ENCODE results near the gene ZMYND8.
"Not testable (repeated sequence)": the region's sequence is repeated elsewhere in the genome, so short reads cannot be mapped to it uniquely, and the experiment has no call there.

ZMYND8 gene

GRCh38 chr20:47370214-47370613, 13.7 kb upstream of the ZMYND8 start:
- no peak overlapping the region for H3K9ac ChIP-seq (ENCODE audit: low read length)
- no peaks in the 10 kb centered on the region for H3K27me3 ChIP-seq (ENCODE audit: control insufficient read depth, insufficient read depth, low read length)
- peaks cover 8% of the 10 kb centered on the region; the same call in 1 of the 2 replicates for H3K36me3 ChIP-seq (ENCODE audit: control insufficient read depth, insufficient read depth, low read length)
- 0 out of 2 replicates have a peak overlapping the region, but pooled peaks have one; percentile 18 for H3K27ac ChIP-seq (ENCODE audit: low read depth, low read length)
- no peak overlapping the region for H3K4me3 ChIP-seq (ENCODE audit: low read depth, low read length)
- H3K4me1 ChIP-seq (ENCODE audit: control insufficient read depth, insufficient read depth, low read length): peaks cover 37% of the 10 kb centered on the region
- H3K9me3 ChIP-seq (ENCODE audit: control insufficient read depth, insufficient read depth, low read depth, low read length): no peaks in the 10 kb centered on the region

GRCh38 chr20:47368301-47368700, 11.8 kb upstream of the ZMYND8 start:
- Histone ChIP-seq H3K9me3 (ENCODE audit: control insufficient read depth, insufficient read depth, low read depth, low read length) (no peaks in the 10 kb centered on the region), H3K4me3 (ENCODE audit: low read depth, low read length) (peak overlapping the region; percentile 72), H3K27ac (ENCODE audit: low read depth, low read length) (peak overlapping the region; percentile 90), H3K4me1 (ENCODE audit: control insufficient read depth, insufficient read depth, low read length) (peaks cover 40% of the 10 kb centered on the region), H3K9ac (ENCODE audit: low read length) (peak overlapping the region; percentile 17), H3K36me3 (ENCODE audit: control insufficient read depth, insufficient read depth, low read length) (peaks cover 11% of the 10 kb centered on the region; the same call in 1 of the 2 replicates), H3K27me3 (ENCODE audit: control insufficient read depth, insufficient read depth, low read length) (no peaks in the 10 kb centered on the region)

- not testable (repeated sequence) for H3K9ac ChIP-seq (ENCODE audit: low read length); H3K27me3 ChIP-seq (ENCODE audit: control insufficient read depth, insufficient read depth, low read length); H3K9me3 ChIP-seq (ENCODE audit: control insufficient read depth, insufficient read depth, low read depth, low read length); H3K4me3 ChIP-seq (ENCODE audit: low read depth, low read length); H3K27ac ChIP-seq (ENCODE audit: low read depth, low read length)
- Histone ChIP-seq H3K4me1 (ENCODE audit: control insufficient read depth, insufficient read depth, low read length) (peaks cover 35% of the 10 kb centered on the region), H3K36me3 (ENCODE audit: control insufficient read depth, insufficient read depth, low read length) (peaks cover 11% of the 10 kb centered on the region; the same call in 1 of the 2 replicates)
Observed at GRCh38 chr20:47366301-47366700, 9.8 kb upstream of the ZMYND8 start.

GRCh38 chr20:47365023-47365764, 8.7 kb upstream of the ZMYND8 start:
- Histone ChIP-seq H3K27ac (ENCODE audit: low read depth, low read length) (0 out of 2 replicates have a peak overlapping the region, but pooled peaks have one; percentile 37), H3K4me1 (ENCODE audit: control insufficient read depth, insufficient read depth, low read length) (peaks cover 41% of the 10 kb centered on the region), H3K27me3 (ENCODE audit: control insufficient read depth, insufficient read depth, low read length) (no peaks in the 10 kb centered on the region), H3K9ac (ENCODE audit: low read length) (no peak overlapping the region), H3K9me3 (ENCODE audit: control insufficient read depth, insufficient read depth, low read depth, low read length) (no peaks in the 10 kb centered on the region), H3K36me3 (ENCODE audit: control insufficient read depth, insufficient read depth, low read length) (peaks cover 11% of the 10 kb centered on the region; the same call in 1 of the 2 replicates), H3K4me3 (ENCODE audit: low read depth, low read length) (no peak overlapping the region)

- Histone ChIP-seq H3K36me3 (ENCODE audit: control insufficient read depth, insufficient read depth, low read length) (peaks cover 15% of the 10 kb centered on the region; the same call in 1 of the 2 replicates), H3K4me3 (ENCODE audit: low read depth, low read length) (no peak overlapping the region), H3K9me3 (ENCODE audit: control insufficient read depth, insufficient read depth, low read depth, low read length) (no peaks in the 10 kb centered on the region), H3K9ac (ENCODE audit: low read length) (no peak overlapping the region), H3K27ac (ENCODE audit: low read depth, low read length) (no peak overlapping the region), H3K27me3 (ENCODE audit: control insufficient read depth, insufficient read depth, low read length) (no peaks in the 10 kb centered on the region), H3K4me1 (ENCODE audit: control insufficient read depth, insufficient read depth, low read length) (peaks cover 55% of the 10 kb centered on the region)
Observed at GRCh38 chr20:47362361-47363219, 6.1 kb upstream of the ZMYND8 start.

- Histone ChIP-seq H3K4me1 (ENCODE audit: control insufficient read depth, insufficient read depth, low read length) (peaks cover 66% of the 10 kb centered on the region), H3K36me3 (ENCODE audit: control insufficient read depth, insufficient read depth, low read length) (peaks cover 9% of the 10 kb centered on the region; the same call in 1 of the 2 replicates), H3K4me3 (ENCODE audit: low read depth, low read length) (peak overlapping the region; percentile 4; the same call in 1 of the 2 replicates), H3K9ac (ENCODE audit: low read length) (peak overlapping the region; percentile 95), H3K9me3 (ENCODE audit: control insufficient read depth, insufficient read depth, low read depth, low read length) (no peaks in the 10 kb centered on the region), H3K27ac (ENCODE audit: low read depth, low read length) (peak overlapping the region; percentile 80; the same call in 1 of the 2 replicates), H3K27me3 (ENCODE audit: control insufficient read depth, insufficient read depth, low read length) (no peaks in the 10 kb centered on the region)
Observed at GRCh38 chr20:47361057-47361915, 4.8 kb upstream of the ZMYND8 start.

GRCh38 chr20:47360297-47361056, 4.0 kb upstream of the ZMYND8 start:
- Histone ChIP-seq H3K27me3 (ENCODE audit: control insufficient read depth, insufficient read depth, low read length) (no peaks in the 10 kb centered on the region), H3K36me3 (ENCODE audit: control insufficient read depth, insufficient read depth, low read length) (peaks cover 9% of the 10 kb centered on the region; the same call in 1 of the 2 replicates), H3K4me1 (ENCODE audit: control insufficient read depth, insufficient read depth, low read length) (peaks cover 73% of the 10 kb centered on the region), H3K9me3 (ENCODE audit: control insufficient read depth, insufficient read depth, low read depth, low read length) (no peaks in the 10 kb centered on the region), H3K9ac (ENCODE audit: low read length) (peak overlapping the region; percentile 95), H3K27ac (ENCODE audit: low read depth, low read length) (peak overlapping the region; percentile 80; the same call in 1 of the 2 replicates), H3K4me3 (ENCODE audit: low read depth, low read length) (peak overlapping the region; percentile 4; the same call in 1 of the 2 replicates)

- H3K9ac ChIP-seq (ENCODE audit: low read length): peak overlapping the region; percentile 95
- no peaks in the 10 kb centered on the region for H3K9me3 ChIP-seq (ENCODE audit: control insufficient read depth, insufficient read depth, low read depth, low read length)
- peak overlapping the region; percentile 0; the same call in 1 of the 2 replicates for H3K4me3 ChIP-seq (ENCODE audit: low read depth, low read length)
- H3K27ac ChIP-seq (ENCODE audit: low read depth, low read length): peak overlapping the region; percentile 80
- H3K36me3 ChIP-seq (ENCODE audit: control insufficient read depth, insufficient read depth, low read length): peaks cover 7% of the 10 kb centered on the region; the same call in 1 of the 2 replicates
- H3K4me1 ChIP-seq (ENCODE audit: control insufficient read depth, insufficient read depth, low read length): peaks cover 75% of the 10 kb centered on the region
- no peaks in the 10 kb centered on the region for H3K27me3 ChIP-seq (ENCODE audit: control insufficient read depth, insufficient read depth, low read length)
Observed at GRCh38 chr20:47359530-47360296, 3.2 kb upstream of the ZMYND8 start.

- H3K9ac ChIP-seq (ENCODE audit: low read length): peak overlapping the region; percentile 95
- peak overlapping the region; percentile 20; the same call in 1 of the 2 replicates for H3K4me3 ChIP-seq (ENCODE audit: low read depth, low read length)
- H3K4me1 ChIP-seq (ENCODE audit: control insufficient read depth, insufficient read depth, low read length): peaks cover 83% of the 10 kb centered on the region
- H3K27ac ChIP-seq (ENCODE audit: low read depth, low read length): peak overlapping the region; percentile 80
- peaks cover 9% of the 10 kb centered on the region; the same call in 1 of the 2 replicates for H3K36me3 ChIP-seq (ENCODE audit: control insufficient read depth, insufficient read depth, low read length)
- H3K9me3 ChIP-seq (ENCODE audit: control insufficient read depth, insufficient read depth, low read depth, low read length): no peaks in the 10 kb centered on the region
- H3K27me3 ChIP-seq (ENCODE audit: control insufficient read depth, insufficient read depth, low read length): no peaks in the 10 kb centered on the region
Observed at GRCh38 chr20:47358672-47359529, 2.4 kb upstream of the ZMYND8 start.

Measured in HUES6 (cell line).